Gastroesophageal sphincter (tissue), 4 donors: ENCODE data around the gene MLST8. TPM values are rescaled to one million over a fixed set of nuclear protein-coding genes. Genes with fewer than 3 reads are reported as not detected.

Source experiments
- ATAC-seq: fragments of 150-250 bp; one replicate; pipeline ENCODE4 v1.9.1; 2016; ENCODE audit warnings: mild to moderate bottlenecking, moderate library complexity
- H3K27ac ChIP-seq, 4 donors: fragments of 200-600 bp; sonication (generic) in 3 of 4; 1 replicate in 3 of 4; 2 replicates in 1 of 4; pipeline ENCODE4 v1.5.1; 2016 to 2019
- H3K27me3 ChIP-seq: fragments of 200-600 bp; sonication (generic); one replicate; pipeline ENCODE4 v1.5.1; 2019
- H3K36me3 ChIP-seq, 2 donors: fragments of 200-600 bp; sonication (generic); one replicate each; pipeline ENCODE4 v1.5.1; 2019; ENCODE audit warnings: control low read depth in 1 of 2
- H3K4me1 ChIP-seq, 3 donors: fragments of 200-600 bp; sonication (generic); 1 replicate in 2 of 3; 2 replicates in 1 of 3; pipeline ENCODE4 v1.5.1; 2016 to 2019; ENCODE audit warnings: control low read depth in 2 of 3
- H3K4me3 ChIP-seq, 2 donors: fragments of 200-600 bp; sonication (generic); one replicate each; pipeline ENCODE4 v1.5.1; 2019; ENCODE audit warnings: mild to moderate bottlenecking in 1 of 2, moderate library complexity in 1 of 2
- H3K9me3 ChIP-seq, 3 donors: fragments of 200-600 bp; sonication (generic); one replicate each; pipeline ENCODE4 v1.5.1; 2017 to 2019; ENCODE audit warnings: control low read depth in 2 of 3
- EP300 ChIP-seq: sonication (generic); formaldehyde crosslinking; IDR thresholded peaks from one replicate; pipeline ENCODE4 v1.6.1; 2017; ENCODE audit warnings: antibody characterized with exemption, mild to moderate bottlenecking
- POLR2A ChIP-seq, 2 donors: fragments of 450-650 bp; IDR thresholded peaks; one replicate each; pipeline ENCODE4 v1.6.1; 2017; ENCODE audit warnings: antibody characterized with exemption in 2 of 2, mild to moderate bottlenecking in 2 of 2, moderate library complexity in 1 of 2
- POLR2AphosphoS5 ChIP-seq: sonication (generic); formaldehyde crosslinking; IDR thresholded peaks from one replicate; pipeline ENCODE4 v1.6.1; 2017; ENCODE audit warnings: antibody characterized with exemption
- WGBS, 2 donors: methylation state at CpG; one replicate each; pipeline ENCODE4 v1.1.5; 2018; ENCODE audit warnings: low coverage in 1 of 2; 5-methylcytosine and 5-hydroxymethylcytosine counted together
- total RNA-seq, 4 donors: library from RNA; depleted of rRNA; stranded (reverse); fragments of >200 nt; gene quantifications; one replicate each; pipeline ENCODE4 v1.1.0, GENCODE V29; 2016
- TF ChIP-seq, protein P1 (sequence below), 4 experiments: fragments of 200-600 bp in 2 of 4; fragments of 450-650 bp in 2 of 4; sonication (generic) in 1 of 4; IDR thresholded peaks; one replicate each; pipeline ENCODE4 v1.5.1; 2017 to 2019; ENCODE audit warnings: antibody characterized with exemption in 4 of 4, mild to moderate bottlenecking in 2 of 4, moderate library complexity in 2 of 4

The MLST8 gene
- total RNA-seq, 4 donors from 2014 or later, result 29.0 to 50.8 (median 34.1) TPM

DNA sequence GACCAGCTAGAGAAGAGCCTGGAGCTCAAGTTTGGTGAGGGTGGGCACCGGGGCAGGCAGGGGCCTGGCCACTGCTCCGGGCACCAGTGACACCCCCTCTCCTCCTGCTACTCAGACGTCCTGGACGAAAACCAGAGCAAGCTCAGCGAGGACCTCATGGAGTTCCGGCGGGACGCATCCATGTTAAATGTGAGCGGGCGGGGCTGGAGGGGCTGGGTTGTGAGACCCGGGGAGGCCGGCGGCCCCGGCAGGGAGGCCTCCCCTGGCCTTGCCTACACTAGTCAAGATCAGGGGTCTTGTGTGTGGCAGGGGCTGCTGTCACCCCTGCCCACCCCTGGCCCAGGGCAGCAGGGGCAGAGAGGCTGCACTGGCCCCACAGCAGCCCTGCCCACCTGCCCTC is 31.9 kb upstream of the MLST8 start:
- TF ChIP-seq POLR2A (IDR thresholded peaks at IDR 0.05), result no peak
- TF ChIP-seq, protein P1, sequence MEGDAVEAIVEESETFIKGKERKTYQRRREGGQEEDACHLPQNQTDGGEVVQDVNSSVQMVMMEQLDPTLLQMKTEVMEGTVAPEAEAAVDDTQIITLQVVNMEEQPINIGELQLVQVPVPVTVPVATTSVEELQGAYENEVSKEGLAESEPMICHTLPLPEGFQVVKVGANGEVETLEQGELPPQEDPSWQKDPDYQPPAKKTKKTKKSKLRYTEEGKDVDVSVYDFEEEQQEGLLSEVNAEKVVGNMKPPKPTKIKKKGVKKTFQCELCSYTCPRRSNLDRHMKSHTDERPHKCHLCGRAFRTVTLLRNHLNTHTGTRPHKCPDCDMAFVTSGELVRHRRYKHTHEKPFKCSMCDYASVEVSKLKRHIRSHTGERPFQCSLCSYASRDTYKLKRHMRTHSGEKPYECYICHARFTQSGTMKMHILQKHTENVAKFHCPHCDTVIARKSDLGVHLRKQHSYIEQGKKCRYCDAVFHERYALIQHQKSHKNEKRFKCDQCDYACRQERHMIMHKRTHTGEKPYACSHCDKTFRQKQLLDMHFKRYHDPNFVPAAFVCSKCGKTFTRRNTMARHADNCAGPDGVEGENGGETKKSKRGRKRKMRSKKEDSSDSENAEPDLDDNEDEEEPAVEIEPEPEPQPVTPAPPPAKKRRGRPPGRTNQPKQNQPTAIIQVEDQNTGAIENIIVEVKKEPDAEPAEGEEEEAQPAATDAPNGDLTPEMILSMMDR (IDR thresholded peaks at IDR 0.05), result no peak
- TF ChIP-seq POLR2AphosphoS5, result no peak
- TF ChIP-seq EP300, result no peak
- no peak for ATAC-seq
- Histone ChIP-seq H3K27me3 (peaks cover 4% of the 10 kb centered on the region), H3K36me3 (peaks cover 0 to 100% of the 10 kb centered on the region in 2 donors), H3K9me3 (no peaks in the 10 kb centered on the region), H3K27ac (no peak overlapping the region), H3K4me3 (no peak overlapping the region), H3K4me1 (peaks cover 0 to 11% (median 0%) of the 10 kb centered on the region in 3 donors)
- no CpG with 5 or more reads among the region's 14 CpGs for WGBS, 2 donors

DNA sequence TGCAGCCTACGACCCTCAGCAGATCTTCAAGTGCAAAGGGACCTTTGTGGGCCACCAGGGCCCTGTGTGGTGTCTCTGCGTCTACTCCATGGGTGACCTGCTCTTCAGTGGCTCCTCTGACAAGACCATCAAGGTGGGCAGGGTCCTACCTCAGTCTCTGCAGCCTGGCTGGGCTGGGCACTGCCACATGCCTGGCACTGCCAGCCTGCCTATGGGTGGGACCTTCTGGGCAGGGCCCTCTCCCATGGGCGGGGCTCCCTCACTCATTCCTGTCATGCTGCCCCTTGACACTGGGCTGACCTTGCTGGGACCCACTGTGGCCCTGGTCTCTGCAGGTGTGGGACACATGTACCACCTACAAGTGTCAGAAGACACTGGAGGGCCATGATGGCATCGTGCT is 31.3 kb upstream of the MLST8 start:
- Histone ChIP-seq H3K4me1 (peaks cover 0 to 15% (median 0%) of the 10 kb centered on the region in 3 donors), H3K4me3 (no peak overlapping the region)
- WGBS, 2 donors, result 60% methylated on average over 1 of the region's 4 CpGs; no CpG with 5 or more reads in 1 of the 2 donors

GRCh38 chr16:2174396-2175131 is 30.7 kb upstream of the MLST8 start:
- WGBS, 2 donors, result no CpG with 5 or more reads among the region's 21 CpGs
- ATAC-seq, result no peak
- H3K36me3 ChIP-seq, result peaks cover 0 to 88% of the 10 kb centered on the region in 2 donors
- H3K9me3 ChIP-seq, result no peaks in the 10 kb centered on the region
- no peak for TF ChIP-seq POLR2A (IDR thresholded peaks at IDR 0.05)
- peaks cover 10% of the 10 kb centered on the region for H3K27me3 ChIP-seq
- H3K4me1 ChIP-seq, result peaks cover 0 to 9% (median 0%) of the 10 kb centered on the region in 3 donors
- no peak overlapping the region for H3K27ac ChIP-seq
- H3K4me3 ChIP-seq, result no peak overlapping the region

More for the DNA sequence above, 31.3 kb upstream of the MLST8 start:
- H3K9me3 ChIP-seq, result no peaks in the 10 kb centered on the region
- TF ChIP-seq, protein P1 (IDR thresholded peaks at IDR 0.05), result no peak
- TF ChIP-seq EP300, result no peak
- TF ChIP-seq POLR2AphosphoS5, result no peak
- TF ChIP-seq POLR2A (IDR thresholded peaks at IDR 0.05), result no peak
- H3K27me3 ChIP-seq, result peaks cover 6% of the 10 kb centered on the region
- H3K36me3 ChIP-seq, result peaks cover 0 to 95% of the 10 kb centered on the region in 2 donors
- no peak overlapping the region for H3K27ac ChIP-seq
- no peak for ATAC-seq

- Histone ChIP-seq H3K4me3 (no peak overlapping the region), H3K27ac (no peak overlapping the region), H3K36me3 (peaks cover 0 to 79% of the 10 kb centered on the region in 2 donors), H3K9me3 (no peaks in the 10 kb centered on the region), H3K4me1 (peaks cover 0 to 6% (median 0%) of the 10 kb centered on the region in 3 donors), H3K27me3 (peaks cover 12% of the 10 kb centered on the region)
- WGBS, 2 donors, result no CpG with 5 or more reads among the region's 10 CpGs
- no peak for ATAC-seq
- no peak for TF ChIP-seq EP300
- TF ChIP-seq POLR2A (IDR thresholded peaks at IDR 0.05), result no peak
- TF ChIP-seq, protein P1 (IDR thresholded peaks at IDR 0.05), result no peak
- TF ChIP-seq POLR2AphosphoS5, result no peak
These were observed 29.8 kb upstream of the MLST8 start for GRCh38 chr16:2175454-2175853.

DNA sequence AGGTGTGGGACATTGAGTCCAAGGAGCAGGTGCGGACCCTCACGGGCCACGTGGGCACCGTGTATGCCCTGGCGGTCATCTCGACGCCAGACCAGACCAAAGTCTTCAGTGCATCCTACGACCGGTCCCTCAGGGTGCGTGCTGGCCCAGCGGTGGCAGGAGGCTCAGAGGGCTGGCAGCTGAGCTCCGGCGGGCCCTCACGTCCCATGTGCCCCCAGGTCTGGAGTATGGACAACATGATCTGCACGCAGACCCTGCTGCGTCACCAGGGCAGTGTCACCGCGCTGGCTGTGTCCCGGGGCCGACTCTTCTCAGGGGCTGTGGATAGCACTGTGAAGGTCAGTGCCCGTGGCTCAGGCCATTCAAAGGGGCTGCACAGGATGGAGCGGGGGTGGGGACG is 29.2 kb upstream of the MLST8 start:
- Histone ChIP-seq H3K36me3 (peaks cover 0 to 73% of the 10 kb centered on the region in 2 donors), H3K27ac (no peak overlapping the region), H3K4me1 (peaks cover 0 to 6% (median 0%) of the 10 kb centered on the region in 3 donors), H3K27me3 (peaks cover 12% of the 10 kb centered on the region), H3K4me3 (no peak overlapping the region), H3K9me3 (no peaks in the 10 kb centered on the region)
- ATAC-seq, result no peak
- no CpG with 5 or more reads among the region's 23 CpGs for WGBS, 2 donors
- TF ChIP-seq POLR2A (IDR thresholded peaks at IDR 0.05) (no peak), EP300 (no peak)

- no peak for TF ChIP-seq POLR2A (IDR thresholded peaks at IDR 0.05)
- TF ChIP-seq, protein P1 (IDR thresholded peaks at IDR 0.05), result no peak
- no peak for TF ChIP-seq POLR2AphosphoS5
- no peak for TF ChIP-seq EP300
- peaks cover 0 to 63% of the 10 kb centered on the region in 2 donors for H3K36me3 ChIP-seq
These were observed 28.2 kb upstream of the MLST8 start for GRCh38 chr16:2177101-2177500.

More at GRCh38 chr16:2177101-2177500, 28.2 kb upstream of the MLST8 start:
- Histone ChIP-seq H3K4me1 (peaks cover 0 to 6% (median 0%) of the 10 kb centered on the region in 3 donors), H3K27me3 (peaks cover 12% of the 10 kb centered on the region), H3K4me3 (no peak overlapping the region), H3K9me3 (no peaks in the 10 kb centered on the region), H3K27ac (no peak overlapping the region)
- 100% methylated on average over 1 of the region's 18 CpGs; no CpG with 5 or more reads in 1 of the 2 donors for WGBS, 2 donors
- ATAC-seq, result no peak
